ENCODE measurements around the gene ZNF503. TPM values are rescaled to one million over a fixed set of nuclear protein-coding genes. Genes with fewer than 3 reads are reported as not detected.

The ZNF503 gene
- total RNA-seq, 2 donors from 2014 or later = 20.8 to 38.6 TPM

DNA sequence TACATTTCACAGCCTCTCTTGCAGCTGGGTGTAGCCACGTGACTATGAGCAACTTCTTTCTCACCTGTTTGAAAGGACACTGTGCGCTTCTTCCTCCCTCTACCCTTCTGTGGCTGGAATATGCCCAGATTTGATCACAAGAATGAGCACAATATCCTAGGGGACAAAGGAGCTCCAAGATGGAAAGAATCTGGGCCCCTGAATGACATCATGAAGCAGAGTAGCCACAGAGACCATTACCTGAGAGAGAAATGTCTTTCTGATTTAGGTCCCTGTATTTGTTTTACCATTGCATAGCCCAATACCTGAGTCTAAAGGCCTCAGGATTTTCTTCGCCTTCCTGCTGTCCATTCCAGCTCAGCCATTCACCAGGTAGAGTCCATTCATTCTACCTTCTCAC, 15.4 kb downstream of the ZNF503 start:
- Histone ChIP-seq H3K27ac (no peak overlapping the region), H3K4me1 (no peaks in the 10 kb centered on the region), H3K4me3 (no peak overlapping the region), H3K36me3 (replicated peaks in 1 of 2; ENCODE audit: insufficient read depth in 1 of 2, low read depth in 2 of 2) (no peaks in the 10 kb centered on the region), H3K27me3 (no peaks in the 10 kb centered on the region), H3K9me3 (no peaks in the 10 kb centered on the region)
- no peak for DNase-seq
- no peak for ATAC-seq
- intact Hi-C loops (cut with DNase I) = loop anchor here (10.0 kb wide), 1 partner anchor 81 kb away; no protein-coding TSS in a partner anchor
- WGBS, 2 donors = 97 to 98% methylated on average over 3 of the region's 3 CpGs
- TF ChIP-seq POLR2A (IDR thresholded peaks at IDR 0.05) = no peak
- TF ChIP-seq, protein P1, sequence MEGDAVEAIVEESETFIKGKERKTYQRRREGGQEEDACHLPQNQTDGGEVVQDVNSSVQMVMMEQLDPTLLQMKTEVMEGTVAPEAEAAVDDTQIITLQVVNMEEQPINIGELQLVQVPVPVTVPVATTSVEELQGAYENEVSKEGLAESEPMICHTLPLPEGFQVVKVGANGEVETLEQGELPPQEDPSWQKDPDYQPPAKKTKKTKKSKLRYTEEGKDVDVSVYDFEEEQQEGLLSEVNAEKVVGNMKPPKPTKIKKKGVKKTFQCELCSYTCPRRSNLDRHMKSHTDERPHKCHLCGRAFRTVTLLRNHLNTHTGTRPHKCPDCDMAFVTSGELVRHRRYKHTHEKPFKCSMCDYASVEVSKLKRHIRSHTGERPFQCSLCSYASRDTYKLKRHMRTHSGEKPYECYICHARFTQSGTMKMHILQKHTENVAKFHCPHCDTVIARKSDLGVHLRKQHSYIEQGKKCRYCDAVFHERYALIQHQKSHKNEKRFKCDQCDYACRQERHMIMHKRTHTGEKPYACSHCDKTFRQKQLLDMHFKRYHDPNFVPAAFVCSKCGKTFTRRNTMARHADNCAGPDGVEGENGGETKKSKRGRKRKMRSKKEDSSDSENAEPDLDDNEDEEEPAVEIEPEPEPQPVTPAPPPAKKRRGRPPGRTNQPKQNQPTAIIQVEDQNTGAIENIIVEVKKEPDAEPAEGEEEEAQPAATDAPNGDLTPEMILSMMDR (IDR thresholded peaks at IDR 0.05) = no peak

DNA sequence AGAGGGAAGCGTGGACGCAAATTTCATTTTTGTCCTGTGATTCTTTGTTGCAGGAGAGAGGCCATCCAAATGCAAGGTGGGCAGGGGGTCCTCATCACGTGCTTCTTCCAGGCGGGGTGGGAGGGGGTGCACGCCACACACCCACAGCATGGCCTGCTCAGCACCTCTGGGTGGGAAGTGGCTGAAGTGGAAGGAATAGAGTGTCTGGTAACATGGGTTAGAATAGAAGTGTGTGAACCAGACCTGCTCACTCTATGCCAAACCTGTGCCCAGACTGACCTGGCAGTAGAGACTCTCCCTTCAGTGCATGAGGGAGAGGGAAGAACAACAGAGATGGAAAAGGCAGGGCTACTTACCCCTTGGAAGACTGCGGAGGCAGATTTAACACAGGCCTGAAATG, 21.7 kb downstream of the ZNF503 start:
- WGBS, 2 donors = 60 to 78% methylated on average over 6 of the region's 6 CpGs

DNA sequence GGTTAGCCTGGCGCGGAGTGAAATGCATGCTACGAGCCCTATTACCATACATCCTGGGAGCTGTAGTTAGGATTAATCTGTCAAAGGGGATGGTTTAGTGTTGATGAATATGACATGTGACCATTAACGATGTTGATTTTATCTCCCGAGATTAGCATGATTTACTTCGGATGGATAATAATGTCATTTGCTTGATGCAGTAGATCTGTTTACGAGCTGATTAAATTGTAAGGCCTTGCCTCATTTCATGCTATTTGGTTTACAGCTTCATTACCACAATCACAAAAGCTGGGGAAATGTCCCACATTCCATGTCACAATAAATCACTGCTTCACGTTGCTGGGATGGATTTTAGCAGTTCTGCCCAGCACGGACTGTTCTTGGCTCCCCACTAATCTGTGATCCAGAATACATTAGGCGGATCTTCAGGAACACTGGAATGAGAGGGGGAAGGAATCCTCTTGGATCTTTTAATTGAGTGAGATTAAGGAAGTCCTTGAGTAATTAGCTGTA, 22.3 kb downstream of the ZNF503 start:
- peak in 1 of 4 donors; percentile 44 for DNase-seq
- WGBS, 2 donors = 53 to 58% methylated on average over 10 of the region's 10 CpGs
- no peak overlapping the region for H3K4me3 ChIP-seq

More for the DNA sequence above, 21.7 kb downstream of the ZNF503 start:
- Histone ChIP-seq H3K4me3 (no peak overlapping the region), H3K4me1 (peaks cover 14% of the 10 kb centered on the region), H3K27me3 (no peaks in the 10 kb centered on the region), H3K27ac (peak overlapping the region in 3 of 4 donors; percentile 21 to 56 (median 40)), H3K9me3 (no peaks in the 10 kb centered on the region), H3K36me3 (replicated peaks in 1 of 2; ENCODE audit: insufficient read depth in 1 of 2, low read depth in 2 of 2) (no peaks in the 10 kb centered on the region)
- no peak for ATAC-seq
- no peak for DNase-seq
- intact Hi-C loops (cut with DNase I) = loop anchor here (10.0 kb wide), 1 partner anchor 75 kb away; no protein-coding TSS in a partner anchor
- no peak for TF ChIP-seq POLR2A (IDR thresholded peaks at IDR 0.05)
- TF ChIP-seq, protein P1 (IDR thresholded peaks at IDR 0.05) = no peak

DNA sequence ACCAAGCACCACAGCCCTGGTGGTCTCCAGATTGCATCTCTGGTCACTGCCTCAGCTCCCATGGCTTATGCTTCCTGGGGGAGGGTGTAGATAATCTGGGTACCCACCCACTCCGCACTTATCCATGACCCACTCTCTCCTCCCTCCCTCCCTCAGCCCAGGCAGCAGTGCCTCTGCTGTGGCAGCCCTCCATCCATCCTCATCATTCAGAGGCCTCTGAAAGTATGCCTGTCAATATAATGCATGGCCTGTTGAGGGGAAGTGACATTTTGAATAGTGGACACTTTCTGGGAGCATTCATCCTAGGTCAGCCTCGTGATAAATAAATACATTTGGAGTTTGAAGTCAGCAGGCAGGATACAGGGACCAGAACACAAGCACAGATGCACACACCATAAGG, 23.2 kb downstream of the ZNF503 start:
- TF ChIP-seq, protein P1 (IDR thresholded peaks at IDR 0.05) = no peak
- TF ChIP-seq POLR2A (IDR thresholded peaks at IDR 0.05) = no peak
- DNase-seq (no peak), ATAC-seq (no peak)
- intact Hi-C loops (cut with DNase I) = no loop called here
- Histone ChIP-seq H3K4me3 (no peak overlapping the region), H3K9me3 (no peaks in the 10 kb centered on the region), H3K27ac (no peak overlapping the region), H3K27me3 (no peaks in the 10 kb centered on the region), H3K4me1 (peaks cover 14% of the 10 kb centered on the region), H3K36me3 (replicated peaks in 1 of 2; ENCODE audit: insufficient read depth in 1 of 2, low read depth in 2 of 2) (no peaks in the 10 kb centered on the region)
- 84 to 92% methylated on average over 2 of the region's 2 CpGs for WGBS, 2 donors

More for the DNA sequence above, 22.3 kb downstream of the ZNF503 start:
- Histone ChIP-seq H3K27ac (peak overlapping the region in 3 of 4 donors; percentile 21 to 56 (median 40)), H3K4me1 (peaks cover 14% of the 10 kb centered on the region), H3K36me3 (replicated peaks in 1 of 2; ENCODE audit: insufficient read depth in 1 of 2, low read depth in 2 of 2) (no peaks in the 10 kb centered on the region), H3K27me3 (no peaks in the 10 kb centered on the region), H3K9me3 (no peaks in the 10 kb centered on the region)
- ATAC-seq = peak; percentile 71
- intact Hi-C loops (cut with DNase I) = no loop called here
- TF ChIP-seq POLR2A (IDR thresholded peaks at IDR 0.05) = no peak
- TF ChIP-seq, protein P1 (IDR thresholded peaks at IDR 0.05) = no peak

DNA sequence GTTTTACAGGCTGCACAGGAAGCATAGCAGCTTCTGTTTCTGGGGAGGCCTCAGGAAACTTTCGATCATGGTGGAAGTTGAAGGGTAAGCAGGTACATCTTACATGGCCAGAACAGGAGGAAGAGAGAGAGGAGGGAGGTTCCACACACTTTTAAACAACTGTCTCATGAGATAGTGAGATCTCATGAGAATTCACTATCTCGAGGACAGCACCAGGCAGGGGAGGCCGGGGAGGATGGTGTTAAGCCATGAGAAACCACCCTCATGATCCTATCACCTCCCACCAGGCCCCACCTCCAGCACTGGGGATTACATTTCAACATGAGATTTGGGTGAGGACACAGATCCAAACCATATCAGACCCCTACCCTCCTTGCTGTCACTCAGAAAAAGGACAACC, 23.7 kb downstream of the ZNF503 start:
- Histone ChIP-seq H3K9me3 (no peaks in the 10 kb centered on the region), H3K4me1 (peaks cover 14% of the 10 kb centered on the region), H3K27ac (no peak overlapping the region), H3K27me3 (no peaks in the 10 kb centered on the region), H3K36me3 (replicated peaks in 1 of 2; ENCODE audit: insufficient read depth in 1 of 2, low read depth in 2 of 2) (no peaks in the 10 kb centered on the region), H3K4me3 (no peak overlapping the region)
- intact Hi-C loops (cut with DNase I) = no loop called here
- DNase-seq (no peak), ATAC-seq (no peak)
- TF ChIP-seq, protein P1 (IDR thresholded peaks at IDR 0.05) = no peak
- no peak for TF ChIP-seq POLR2A (IDR thresholded peaks at IDR 0.05)
- 90 to 91% methylated on average over 3 of the region's 3 CpGs for WGBS, 2 donors

Data from body of pancreas (tissue), 4 donors.